C4-2B (cell line): Measurements from ENCODE around the gene ITGB2.
A peak's percentile ranks its signal among the peaks of the same experiment; 100 is the strongest.

ENCODE experiments used
- H3K27ac ChIP-seq: fragments of 450-650 bp; 2 replicates; pipeline ENCODE4 v1.5.1; 2017
- CTCF ChIP-seq: fragments of 450-650 bp; conservative IDR thresholded peaks from 2 replicates; pipeline ENCODE4 v1.5.1; 2017; ENCODE audit warnings: mild to moderate bottlenecking
- ZFX ChIP-seq: fragments of 450-650 bp; IDR thresholded peaks from 2 replicates; pipeline ENCODE4 v1.6.1; 2017

Gene ITGB2

DNA sequence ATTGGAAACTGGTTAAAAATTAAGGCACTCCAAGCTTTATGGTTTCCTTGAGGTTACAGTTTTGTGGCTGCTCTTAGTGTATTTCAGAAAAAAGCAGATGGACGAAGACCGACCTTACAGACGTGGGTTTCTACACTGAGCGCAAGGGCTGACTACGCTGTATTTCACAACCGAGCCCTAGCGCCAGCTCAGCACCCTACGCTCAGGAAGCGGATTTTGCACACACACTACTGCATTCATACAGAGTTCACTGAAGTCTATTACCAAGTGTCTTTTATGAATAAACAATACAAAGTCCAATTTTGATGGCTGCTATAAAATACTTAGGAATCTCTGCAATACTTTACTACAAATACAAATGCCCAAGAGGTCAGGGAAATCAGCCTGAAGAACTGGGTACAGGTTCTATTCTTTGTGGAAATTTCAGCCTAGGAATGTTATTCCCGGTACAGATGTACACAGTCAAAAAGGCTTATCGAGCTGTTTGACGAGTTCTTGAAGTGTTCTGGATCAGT is 71.0 kb downstream of the ITGB2 start:
- H3K27ac ChIP-seq, result no peak overlapping the region
- TF ChIP-seq CTCF, result no peak
- no peak for TF ChIP-seq ZFX

DNA sequence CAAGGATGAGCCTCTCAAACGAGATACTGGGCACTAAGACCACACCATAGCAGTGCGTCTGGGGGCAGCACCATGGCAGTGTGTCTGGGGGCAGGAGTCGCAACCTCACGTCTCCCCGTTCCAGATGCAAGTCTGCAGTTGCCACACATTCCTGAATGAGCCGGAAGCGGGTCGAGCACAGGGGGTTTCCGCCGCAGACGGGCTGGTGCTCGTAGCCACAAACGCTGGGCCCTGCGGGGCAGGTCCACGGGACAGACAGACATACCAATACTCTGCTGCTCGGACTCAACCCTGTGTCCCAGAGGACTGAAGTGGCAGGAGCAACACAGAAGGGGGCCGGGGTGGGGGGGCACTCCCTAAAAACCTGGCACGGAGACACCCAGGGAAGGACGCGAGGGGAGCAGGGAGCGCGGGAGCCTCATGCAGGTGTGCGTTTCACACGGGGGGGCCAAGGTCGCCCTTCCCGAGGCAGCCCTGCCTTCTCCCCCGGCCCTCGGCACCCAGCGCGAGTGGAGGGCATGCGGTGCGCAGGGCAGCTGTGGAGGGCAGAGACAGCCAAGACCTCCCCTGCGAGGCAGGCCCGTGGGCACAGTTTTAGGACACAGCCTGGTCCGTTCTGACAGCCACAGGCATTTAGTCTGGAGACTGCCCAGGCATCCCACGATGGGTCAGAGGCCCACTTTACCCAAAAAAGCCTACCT is 71.7 kb downstream of the ITGB2 start:
- no peak overlapping the region for H3K27ac ChIP-seq
- TF ChIP-seq CTCF, result no peak
- TF ChIP-seq ZFX, result no peak

GRCh38 chr21:44847261-44848056 is 73.2 kb downstream of the ITGB2 start:
- H3K27ac ChIP-seq, result peak overlapping the region; percentile 55
- no peak for TF ChIP-seq ZFX
- TF ChIP-seq CTCF, result no peak

GRCh38 chr21:44846485-44847260 is 74.0 kb downstream of the ITGB2 start:
- H3K27ac ChIP-seq, result peak overlapping the region; percentile 55

DNA sequence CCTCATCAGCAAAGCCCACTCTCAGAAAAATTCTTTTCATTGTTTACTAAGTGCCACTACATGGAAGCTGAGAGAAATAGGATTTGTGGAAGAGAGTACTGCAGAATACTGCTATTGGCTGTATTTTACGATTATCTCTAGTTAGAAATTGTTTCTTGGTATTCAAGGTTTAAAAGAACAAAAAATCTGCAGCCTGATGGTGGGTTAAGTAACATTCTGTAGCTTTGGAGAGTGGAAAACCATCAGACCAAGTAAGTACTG is 74.5 kb downstream of the ITGB2 start:
- TF ChIP-seq ZFX (no peak), CTCF (no peak)
- H3K27ac ChIP-seq, result peak overlapping the region; percentile 55

More at GRCh38 chr21:44846485-44847260, 74.0 kb downstream of the ITGB2 start:
- TF ChIP-seq CTCF (no peak), ZFX (no peak)

- peak overlapping the region; percentile 55 for H3K27ac ChIP-seq
- TF ChIP-seq ZFX (no peak), CTCF (peak; percentile 57)
Measured at GRCh38 chr21:44845418-44846223, 75.1 kb downstream of the ITGB2 start.
